ENCODE measurements around the gene DDHD1. TPM values are rescaled to one million over a fixed set of nuclear protein-coding genes. Genes with fewer than 3 reads are reported as not detected.

DDHD1 gene
- total RNA-seq = 19.7 TPM

DNA sequence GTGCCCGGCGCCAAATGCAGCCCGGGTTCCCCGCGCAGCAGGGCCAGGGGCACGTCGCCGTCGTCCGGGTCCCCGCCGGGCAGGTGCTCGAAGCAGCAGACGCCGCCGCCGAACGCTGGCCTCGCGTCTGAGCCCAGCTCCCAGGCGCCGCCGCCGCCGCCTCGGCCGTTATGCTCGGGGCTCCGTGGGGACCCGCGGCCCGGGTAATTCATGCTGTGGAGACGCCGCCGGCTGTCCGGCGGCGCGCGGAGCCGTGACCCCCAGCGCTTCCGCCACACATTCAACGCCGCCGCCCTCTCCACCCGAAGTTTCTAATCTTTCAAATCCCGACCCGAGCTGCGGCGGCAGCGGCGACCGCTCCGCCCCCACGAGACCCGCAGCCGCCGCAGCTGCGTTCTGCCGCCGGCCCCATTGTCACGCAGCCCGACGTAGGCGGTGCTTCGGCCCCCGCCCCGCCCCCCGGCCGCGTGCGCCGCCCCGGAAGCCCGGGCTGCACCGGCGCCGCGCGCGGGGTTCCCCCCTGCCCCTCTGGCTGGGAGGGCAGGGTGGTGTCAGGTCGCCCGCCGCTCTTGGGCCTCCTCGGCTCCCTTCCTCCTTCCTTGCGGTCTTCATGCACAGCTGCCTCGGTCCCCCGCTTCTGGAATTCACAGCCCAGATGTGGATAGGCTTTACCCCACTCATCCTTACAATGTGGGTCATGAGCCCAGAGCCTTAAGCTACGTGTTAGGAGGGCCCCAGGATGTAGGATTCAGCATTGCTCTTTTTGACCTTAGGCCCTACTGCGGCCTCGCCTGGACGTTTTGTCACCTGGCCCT lies at the start of gene DDHD1:
TSS of gene DDHD1 (minus strand) at position 437 of the 815 bp plus-strand sequence. CDS start at position 212, 225 bp downstream.

Small RNA genes lying within 50 kb of the gene (small RNA-seq; reads per million reads assigned to genes)
- not detected for gene AL352979.1 (ENCODE audit: low replicate concordance)

Other genes starting within 250 kb of the DDHD1 start
- 147 TPM for gene FERMT2, start 202.3 kb downstream of the DDHD1 start, total RNA-seq

Data from metanephros (tissue), 2 donors.